Stimulated activated CD4-positive, alpha-beta T cell treated with anti-CD3 and anti-CD28 coated beads, Interleukin-2, amount 100 ng/mL, for 24 hours (primary cell): ENCODE measurements around the gene PEBP1.
"Not testable (repeated sequence)": the region's sequence is repeated elsewhere in the genome, so short reads cannot be mapped to it uniquely, and the experiment has no call there.

ENCODE experiments used
- DNase-seq, 2 donors: peaks; one replicate each; pipeline ENCODE4 v3.0.0-alpha.2; 2020

PEBP1 gene

GRCh38 chr12:118135788-118136558 lies at the start of gene PEBP1:
Gene PEBP1, plus strand, starts transcription at chr12:118136124. Its CDS starts 86 bp downstream, at chr12:118136210.
- peak; percentile 95 to 96 for DNase-seq

- DNase-seq, result no peak
Measured at GRCh38 chr12:118089782-118090181, 46.1 kb upstream of the PEBP1 start.

- DNase-seq, result no peak
Measured at GRCh38 chr12:118094039-118094438, 41.9 kb upstream of the PEBP1 start.

GRCh38 chr12:118098401-118098800 lies 37.5 kb upstream of the PEBP1 start:
- no peak for DNase-seq

GRCh38 chr12:118098911-118099671 lies 36.8 kb upstream of the PEBP1 start:
- DNase-seq, result no peak

- DNase-seq, result no peak
Measured at GRCh38 chr12:118101051-118101450, 34.9 kb upstream of the PEBP1 start.

GRCh38 chr12:118102070-118102469 lies 33.9 kb upstream of the PEBP1 start:
- DNase-seq, result no peak

- no peak for DNase-seq
Measured at GRCh38 chr12:118102609-118103008, 33.3 kb upstream of the PEBP1 start.

- DNase-seq, result peak; percentile 19 to 20
Measured at GRCh38 chr12:118103201-118103600, 32.7 kb upstream of the PEBP1 start.

GRCh38 chr12:118103601-118104382 lies 32.1 kb upstream of the PEBP1 start, which contains the start of gene VSIG10:
Gene VSIG10, minus strand, starts transcription at chr12:118104011. Its CDS starts 340 bp downstream, at chr12:118103671.
- DNase-seq, result peak; percentile 19 to 42

GRCh38 chr12:118107011-118107410 lies 28.9 kb upstream of the PEBP1 start:
- no peak for DNase-seq

- no peak for DNase-seq
Measured at GRCh38 chr12:118107694-118108093, 28.2 kb upstream of the PEBP1 start.

- no peak for DNase-seq
Measured at GRCh38 chr12:118109088-118109487, 26.8 kb upstream of the PEBP1 start.

- DNase-seq, result no peak
Measured at GRCh38 chr12:118119449-118119879, 16.5 kb upstream of the PEBP1 start.

GRCh38 chr12:118120579-118121363 lies 15.2 kb upstream of the PEBP1 start:
- DNase-seq, result peak; percentile 74

GRCh38 chr12:118122264-118122663 lies 13.7 kb upstream of the PEBP1 start:
- DNase-seq, result no peak

- DNase-seq, result no peak
Measured at GRCh38 chr12:118124333-118124874, 11.5 kb upstream of the PEBP1 start.

GRCh38 chr12:118125743-118126118 lies 10.2 kb upstream of the PEBP1 start:
- no peak for DNase-seq

- DNase-seq, result no peak
Measured at GRCh38 chr12:118126119-118126757, 9.7 kb upstream of the PEBP1 start.

- no peak for DNase-seq
Measured at GRCh38 chr12:118127867-118128266, 8.1 kb upstream of the PEBP1 start.

- not testable (repeated sequence) for DNase-seq
Measured at GRCh38 chr12:118129436-118129835, 6.5 kb upstream of the PEBP1 start.
